GM23248 (cell line): Measurements from ENCODE around the gene ITSN2. TPM values are rescaled to one million over a fixed set of nuclear protein-coding genes. Genes with fewer than 3 reads are reported as not detected.

Experiments
- DNase-seq: peaks from one replicate; pipeline ENCODE4 v3.0.0-alpha.2; 2015
- H2AFZ ChIP-seq: fragments of 200-600 bp; sonication (generic); 2 replicates; pipeline ENCODE4 v1.6.1; 2016; ENCODE audit warnings: antibody characterized with exemption
- H3F3A ChIP-seq: fragments of 200-600 bp; sonication (generic); 2 replicates; pipeline ENCODE4 v1.6.1; 2016; ENCODE audit warnings: mild to moderate bottlenecking, antibody characterized with exemption, mixed run types; ENCODE audit not compliant: insufficient read depth
- H3K27ac ChIP-seq: fragments of 200-600 bp; sonication (generic); 2 replicates; pipeline ENCODE4 v1.5.1; 2016; ENCODE audit warnings: mild to moderate bottlenecking
- H3K27me3 ChIP-seq: fragments of 200-600 bp; sonication (generic); replicated peaks from 2 replicates; pipeline ENCODE4 v1.6.1; 2016; ENCODE audit warnings: mild to moderate bottlenecking; ENCODE audit not compliant: insufficient read depth
- H3K36me3 ChIP-seq: fragments of 200-600 bp; sonication (generic); 2 replicates; pipeline ENCODE4 v1.6.1; 2016; ENCODE audit warnings: low read depth, mild to moderate bottlenecking
- H3K4me1 ChIP-seq: fragments of 200-600 bp; sonication (generic); 2 replicates; pipeline ENCODE4 v1.6.1; 2016; ENCODE audit warnings: mild to moderate bottlenecking; ENCODE audit not compliant: insufficient read depth
- H3K4me2 ChIP-seq: fragments of 200-600 bp; sonication (generic); one replicate; pipeline ENCODE4 v1.6.1; 2016; ENCODE audit warnings: mild to moderate bottlenecking; ENCODE audit not compliant: unreplicated experiment
- H3K4me3 ChIP-seq: fragments of 200-600 bp; sonication (generic); 2 replicates; pipeline ENCODE4 v1.5.1; 2016; ENCODE audit warnings: mild to moderate bottlenecking
- H3K79me2 ChIP-seq: fragments of 200-600 bp; sonication (generic); 2 replicates; pipeline ENCODE4 v1.6.1; 2016; ENCODE audit warnings: mild to moderate bottlenecking; ENCODE audit not compliant: insufficient read depth
- H3K9ac ChIP-seq: fragments of 200-600 bp; sonication (generic); 2 replicates; pipeline ENCODE4 v1.6.1; 2016; ENCODE audit warnings: mild to moderate bottlenecking
- H3K9me2 ChIP-seq: fragments of 200-600 bp; sonication (generic); 2 replicates; pipeline ENCODE4 v1.6.1; 2016; ENCODE audit warnings: mixed run types, mild to moderate bottlenecking, moderate library complexity; ENCODE audit not compliant: insufficient read depth
- H3K9me3 ChIP-seq: fragments of 200-600 bp; sonication (generic); one replicate; pipeline ENCODE4 v1.6.1; 2017; ENCODE audit warnings: low read depth
- H4K20me1 ChIP-seq: fragments of 200-600 bp; sonication (generic); 2 replicates; pipeline ENCODE4 v1.6.0; 2016; ENCODE audit not compliant: insufficient read depth
- EZH2 ChIP-seq: fragments of 200-600 bp; sonication (generic); IDR thresholded peaks from 2 replicates; pipeline ENCODE4 v1.6.1; 2018; ENCODE audit warnings: antibody characterized with exemption, mild to moderate bottlenecking; ENCODE audit not compliant: insufficient read depth, poor library complexity, severe bottlenecking
- EZH2phosphoT487 ChIP-seq: fragments of 200-600 bp; sonication (generic); IDR thresholded peaks from 2 replicates; pipeline ENCODE4 v1.6.1; 2018; ENCODE audit warnings: antibody characterized with exemption, moderate library complexity, mild to moderate bottlenecking, low read depth; ENCODE audit not compliant: insufficient read depth
- WGBS, 2 experiments: methylation state at CpG; one replicate each; pipeline ENCODE4 v1.1.6; 2015 to 2017; ENCODE audit warnings: low lambda C conversion rate in 2 of 2, low coverage in 1 of 2; ENCODE audit errors: missing lambda C conversion rate in 2 of 2; 5-methylcytosine and 5-hydroxymethylcytosine counted together
- in situ Hi-C: fragments of 300-500 bp; cut with MboI; formaldehyde crosslinking; loops from 2 replicates; pipeline ENCODE4 v1.15.0; 2020
- polyA plus RNA-seq: library from polyadenylated mRNA; unstranded; fragments of >200 nt; fragmentation: Nextera tagmentation; extraction: Ambion mirVana; gene quantifications from 2 replicates; pipeline ENCODE4 v1.2.1, GENCODE V29; 2016
- total RNA-seq: library from RNA; depleted of rRNA; stranded (reverse); fragments of >200 nt; shearing (Covaris generic); gene quantifications from 2 replicates; pipeline ENCODE4 v1.2.3, GENCODE V29; 2014

The ITSN2 gene
- total and polyA plus RNA-seq, 2 experiments from 2014 or later, result 12.9 to 19.2 TPM

DNA sequence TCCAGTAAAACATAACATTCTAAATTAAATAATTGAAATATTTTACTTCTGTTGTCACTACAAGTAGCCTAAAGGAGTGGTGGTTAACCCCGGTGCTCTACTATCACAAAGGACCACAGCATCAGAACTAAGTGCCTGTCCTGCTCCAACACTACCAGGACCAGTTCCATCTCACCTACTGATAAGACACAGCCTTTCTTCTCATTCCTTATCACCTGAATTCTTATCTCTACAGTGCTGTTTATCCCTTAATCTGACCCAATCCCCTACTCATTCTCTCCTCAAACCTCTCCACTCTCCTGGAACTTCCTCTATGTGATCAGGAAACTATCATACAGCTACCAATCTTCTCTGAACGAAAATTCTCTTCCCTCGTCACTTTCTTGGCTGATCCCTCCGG lies 80.2 kb downstream of the ITSN2 start:
- Histone ChIP-seq H3K4me1 (no peaks in the 10 kb centered on the region), H3K4me2 (no peak overlapping the region), H3K9me2 (no peaks in the 10 kb centered on the region), H3K79me2 (no peaks in the 10 kb centered on the region), H3F3A (no peaks in the 10 kb centered on the region), H3K9me3 (no peaks in the 10 kb centered on the region), H3K4me3 (no peak overlapping the region), H3K36me3 (peaks cover 8% of the 10 kb centered on the region; the same call in 1 of the 2 replicates), H4K20me1 (no peaks in the 10 kb centered on the region; the same call in 1 of the 2 replicates), H2AFZ (no peak overlapping the region), H3K27me3 (no peaks in the 10 kb centered on the region), H3K9ac (no peak overlapping the region), H3K27ac (no peak overlapping the region)
- in situ Hi-C loops, result no loop called here
- 80 to 83% methylated on average over 4 of the region's 4 CpGs for WGBS, 2 experiments
- DNase-seq, result no peak
- no peak for TF ChIP-seq EZH2
- TF ChIP-seq EZH2phosphoT487, result no peak

DNA sequence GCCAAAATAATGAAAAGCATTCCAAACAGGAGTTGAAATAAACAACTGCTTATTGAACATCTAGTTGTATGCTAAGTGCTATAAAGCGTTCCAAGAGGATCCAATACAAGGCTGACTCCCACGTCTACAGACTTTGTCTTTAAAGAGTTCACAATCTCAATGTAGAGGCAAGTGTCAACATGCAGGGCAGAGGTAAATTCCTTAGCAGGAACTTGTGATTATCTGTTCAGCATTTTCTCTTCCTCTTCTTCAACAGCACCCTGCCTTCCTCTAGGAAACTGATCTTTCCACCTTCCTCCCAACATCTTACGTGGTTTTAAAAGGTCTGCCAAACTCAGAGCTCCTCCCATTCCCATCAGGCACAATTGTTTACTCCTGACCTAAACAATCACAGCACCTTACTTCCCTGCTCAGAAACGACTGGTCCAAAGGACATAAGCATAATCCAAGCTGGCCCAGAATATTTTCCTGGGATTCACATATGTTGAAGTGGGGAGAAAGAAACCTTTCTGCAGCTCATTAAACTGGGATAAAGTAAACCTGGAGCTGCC lies 83.9 kb downstream of the ITSN2 start:
- Histone ChIP-seq H3K9me2 (no peaks in the 10 kb centered on the region), H3K36me3 (peaks cover 12% of the 10 kb centered on the region), H3K27me3 (no peaks in the 10 kb centered on the region), H3K4me1 (no peaks in the 10 kb centered on the region), H3K4me3 (no peak overlapping the region), H3F3A (no peaks in the 10 kb centered on the region), H3K27ac (no peak overlapping the region), H3K9ac (no peak overlapping the region), H3K79me2 (no peaks in the 10 kb centered on the region), H3K4me2 (no peak overlapping the region), H3K9me3 (no peaks in the 10 kb centered on the region), H2AFZ (no peak overlapping the region), H4K20me1 (no peaks in the 10 kb centered on the region)
- no peak for DNase-seq
- WGBS, 2 experiments, result 80 to 86% methylated on average over 4 of the region's 4 CpGs
- TF ChIP-seq EZH2 (no peak), EZH2phosphoT487 (no peak)
- in situ Hi-C loops, result no loop called here

DNA sequence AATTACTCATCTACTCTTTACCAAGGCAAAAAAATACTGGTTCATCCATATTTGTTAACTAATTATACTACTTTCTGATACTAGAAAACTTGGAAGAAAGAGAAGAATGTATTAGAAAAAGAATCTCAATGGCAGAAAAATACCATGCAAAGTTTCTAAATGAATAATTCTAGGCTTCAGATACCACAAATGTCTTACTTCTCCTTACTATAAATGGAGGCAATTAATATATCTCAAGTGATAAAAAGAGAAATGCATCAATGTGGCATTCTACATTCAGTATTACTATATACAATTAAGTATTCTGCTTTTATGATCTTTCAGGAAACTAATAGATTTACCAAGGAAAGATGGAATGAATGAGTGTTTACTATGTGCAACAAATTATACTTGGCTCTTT lies 85.5 kb downstream of the ITSN2 start:
- DNase-seq, result no peak
- H3K4me1 ChIP-seq, result no peaks in the 10 kb centered on the region
- H4K20me1 ChIP-seq, result no peaks in the 10 kb centered on the region
- H3K27me3 ChIP-seq, result no peaks in the 10 kb centered on the region
- TF ChIP-seq EZH2phosphoT487 (no peak), EZH2 (no peak)
- no peak overlapping the region for H2AFZ ChIP-seq
- H3K4me3 ChIP-seq, result no peak overlapping the region
- H3K36me3 ChIP-seq, result peaks cover 12% of the 10 kb centered on the region
- no peak overlapping the region for H3K4me2 ChIP-seq
- no peaks in the 10 kb centered on the region for H3F3A ChIP-seq
- H3K9me3 ChIP-seq, result no peaks in the 10 kb centered on the region
- H3K9ac ChIP-seq, result no peak overlapping the region
- in situ Hi-C loops, result no loop called here
- no peaks in the 10 kb centered on the region for H3K79me2 ChIP-seq
- H3K9me2 ChIP-seq, result no peaks in the 10 kb centered on the region
- no peak overlapping the region for H3K27ac ChIP-seq

DNA sequence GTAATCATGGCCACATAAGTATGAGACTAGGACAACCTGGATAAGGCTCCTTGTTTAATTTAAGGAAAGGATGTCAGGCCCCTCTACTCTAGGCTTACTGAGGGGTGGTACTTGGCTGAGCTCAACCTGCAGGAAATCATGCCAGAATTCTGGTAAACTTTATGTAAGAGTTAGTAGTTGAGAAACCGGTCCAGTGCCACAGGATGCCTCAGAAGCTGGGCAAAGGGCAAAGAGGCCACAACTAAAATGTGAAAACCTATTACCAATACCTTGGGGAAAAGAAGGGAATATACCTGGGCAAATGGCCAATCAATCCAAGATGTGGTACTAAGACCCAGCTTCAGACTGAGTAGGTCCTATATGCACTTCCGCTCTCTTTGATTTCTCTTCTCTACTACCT lies 86.7 kb downstream of the ITSN2 start:
- in situ Hi-C loops, result no loop called here
- Histone ChIP-seq H3K27ac (no peak overlapping the region), H3K79me2 (no peaks in the 10 kb centered on the region), H2AFZ (no peak overlapping the region), H3K9me3 (no peaks in the 10 kb centered on the region), H3K4me2 (no peak overlapping the region), H3K4me1 (peaks cover 5% of the 10 kb centered on the region; the same call in 1 of the 2 replicates), H3K4me3 (no peak overlapping the region), H3K9ac (no peak overlapping the region), H3K36me3 (peaks cover 12% of the 10 kb centered on the region), H4K20me1 (no peaks in the 10 kb centered on the region), H3K9me2 (no peaks in the 10 kb centered on the region), H3F3A (no peaks in the 10 kb centered on the region), H3K27me3 (no peaks in the 10 kb centered on the region)
- 98 to 99% methylated on average over 2 of the region's 2 CpGs for WGBS, 2 experiments
- no peak for DNase-seq
- TF ChIP-seq EZH2phosphoT487 (no peak), EZH2 (no peak)

DNA sequence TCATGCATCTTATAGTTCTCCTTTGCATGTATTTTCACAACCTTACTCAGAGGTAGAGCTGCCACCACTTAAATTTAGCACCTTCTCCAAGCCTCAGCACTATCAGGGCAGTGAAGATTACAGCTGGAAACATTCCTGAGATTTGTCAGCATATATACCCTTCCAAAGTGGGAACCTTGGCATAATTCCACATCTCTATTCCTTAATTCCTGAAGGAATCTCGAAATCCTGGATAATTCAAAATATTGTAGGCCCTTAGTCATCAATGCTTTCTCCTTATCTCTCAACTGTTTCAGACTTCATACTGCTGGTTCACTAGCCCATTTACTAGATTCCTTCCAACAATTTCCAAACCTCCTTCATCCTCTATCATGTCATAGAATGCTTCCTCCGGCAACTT lies 87.4 kb downstream of the ITSN2 start:
- Histone ChIP-seq H3K9ac (no peak overlapping the region), H3K79me2 (no peaks in the 10 kb centered on the region), H3K9me2 (no peaks in the 10 kb centered on the region), H3K4me1 (peaks cover 5% of the 10 kb centered on the region; the same call in 1 of the 2 replicates), H2AFZ (no peak overlapping the region), H3K27ac (no peak overlapping the region), H3K36me3 (peaks cover 12% of the 10 kb centered on the region), H3F3A (no peaks in the 10 kb centered on the region), H3K4me3 (no peak overlapping the region), H3K27me3 (no peaks in the 10 kb centered on the region), H4K20me1 (no peaks in the 10 kb centered on the region), H3K4me2 (no peak overlapping the region), H3K9me3 (no peaks in the 10 kb centered on the region)
- WGBS, 2 experiments, result 95 to 97% methylated on average over 2 of the region's 2 CpGs
- TF ChIP-seq EZH2, result no peak
- no peak for TF ChIP-seq EZH2phosphoT487
- no peak for DNase-seq
- in situ Hi-C loops, result no loop called here
